Measurements from ENCODE around the gene SH3PXD2A. TPM values are rescaled to one million over a fixed set of nuclear protein-coding genes. Genes with fewer than 3 reads are reported as not detected.

The SH3PXD2A gene
- total and polyA plus RNA-seq, 4 donors, result 18.7 to 69.1 (median 42.5) TPM

DNA sequence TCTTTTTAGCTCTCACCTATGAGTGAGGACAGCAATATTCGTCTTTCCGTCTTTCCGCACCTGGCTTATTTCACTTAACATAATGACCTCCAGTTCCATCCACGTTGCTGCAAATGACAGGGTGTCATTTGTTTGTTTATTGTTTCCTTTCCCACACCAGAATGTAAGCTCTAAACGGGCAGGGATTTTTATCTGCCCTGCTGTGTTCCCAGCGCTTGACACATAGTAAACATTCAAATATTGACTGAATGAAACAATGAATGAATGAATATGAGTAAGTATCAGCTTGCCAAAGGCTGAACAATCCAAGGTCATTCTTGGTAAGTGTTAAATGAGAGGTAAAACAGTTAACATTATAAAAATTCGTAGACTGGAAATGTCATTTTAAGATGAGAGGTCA lies 12.8 kb downstream of the SH3PXD2A start:
- no peaks in the 10 kb centered on the region for H3K9me3 ChIP-seq (ENCODE audit: control insufficient read depth, low read length)
- no peak overlapping the region for H3K4me3 ChIP-seq (ENCODE audit: low read length in 2 of 2)
- no peaks in the 10 kb centered on the region for H3K36me3 ChIP-seq (ENCODE audit: control insufficient read depth in 1 of 2, insufficient read depth in 2 of 2, low read length in 1 of 2)
- no peak overlapping the region for H3K27ac ChIP-seq (ENCODE audit: low read depth in 1 of 2, low read length in 2 of 2)
- intact Hi-C loops (cut with DNase I), result no loop called here
- ATAC-seq (ENCODE audit: low FRiP score) (no peak), DNase-seq (no peak)
- peaks cover 2 to 11% of the 10 kb centered on the region in 2 donors for H3K4me1 ChIP-seq (ENCODE audit: control insufficient read depth in 1 of 2, insufficient read depth in 2 of 2, low read length in 2 of 2)
- no peaks in the 10 kb centered on the region for H3K27me3 ChIP-seq (ENCODE audit: control insufficient read depth in 1 of 2, insufficient read depth in 2 of 2, low read length in 1 of 2)
- WGBS, 2 donors, result 57 to 71% methylated on average over 6 to 7 of the region's 7 CpGs

DNA sequence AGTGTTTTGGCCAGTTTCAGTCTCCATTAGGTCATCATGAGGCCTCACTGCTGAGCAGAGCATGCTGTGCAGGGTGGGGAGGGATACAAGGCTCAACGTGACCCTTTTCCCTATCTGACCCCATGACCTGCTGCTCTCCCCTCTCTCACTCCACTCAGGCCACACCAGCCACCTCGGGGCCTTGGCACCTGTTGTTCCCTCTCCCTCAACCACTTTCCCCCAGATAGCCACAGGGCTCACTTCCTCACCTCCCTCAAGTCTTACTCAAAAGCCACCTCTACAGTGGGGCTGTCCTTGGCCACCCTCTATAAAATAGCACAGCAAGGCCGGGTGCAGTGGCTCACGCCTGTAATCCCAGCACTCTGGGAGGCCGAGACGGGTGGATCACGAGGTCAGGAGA lies 13.9 kb downstream of the SH3PXD2A start:
- Histone ChIP-seq H3K27ac (ENCODE audit: low read depth in 1 of 2, low read length in 2 of 2) (no peak overlapping the region), H3K36me3 (ENCODE audit: control insufficient read depth in 1 of 2, insufficient read depth in 2 of 2, low read length in 1 of 2) (no peaks in the 10 kb centered on the region), H3K27me3 (ENCODE audit: control insufficient read depth in 1 of 2, insufficient read depth in 2 of 2, low read length in 1 of 2) (no peaks in the 10 kb centered on the region), H3K4me3 (ENCODE audit: low read length in 2 of 2) (no peak overlapping the region), H3K4me1 (ENCODE audit: control insufficient read depth in 1 of 2, insufficient read depth in 2 of 2, low read length in 2 of 2) (peaks cover 2 to 11% of the 10 kb centered on the region in 2 donors), H3K9me3 (ENCODE audit: control insufficient read depth, low read length) (no peaks in the 10 kb centered on the region)
- intact Hi-C loops (cut with DNase I), result loop anchor here in 1 of 2 donors (1.0 kb wide), 1 partner anchor 64 kb away; no protein-coding TSS in a partner anchor
- 88 to 89% methylated on average over 7 of the region's 7 CpGs for WGBS, 2 donors
- ATAC-seq (ENCODE audit: low FRiP score) (no peak), DNase-seq (no peak)

DNA sequence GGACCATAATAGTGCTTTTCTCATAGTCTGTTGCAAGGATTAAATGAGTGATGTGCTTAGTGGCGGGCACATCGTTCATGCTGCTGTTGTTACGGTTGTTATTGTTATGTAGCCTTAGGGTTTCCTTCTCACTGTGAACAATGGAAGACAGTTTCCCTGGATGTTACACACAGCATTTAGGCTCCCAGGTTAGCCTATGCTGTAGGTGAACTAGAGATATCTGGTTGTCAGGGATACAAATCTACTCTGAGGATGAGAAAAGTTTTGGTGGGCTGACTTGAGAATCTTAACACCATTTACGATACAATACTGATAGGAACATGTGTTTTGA lies 14.7 kb downstream of the SH3PXD2A start:
- no peaks in the 10 kb centered on the region for H3K9me3 ChIP-seq (ENCODE audit: control insufficient read depth, low read length)
- 85 to 91% methylated on average over 4 of the region's 4 CpGs for WGBS, 2 donors
- H3K27ac ChIP-seq (ENCODE audit: low read depth in 1 of 2, low read length in 2 of 2), result no peak overlapping the region
- DNase-seq, result no peak
- ATAC-seq (ENCODE audit: low FRiP score), result no peak
- H3K36me3 ChIP-seq (ENCODE audit: control insufficient read depth in 1 of 2, insufficient read depth in 2 of 2, low read length in 1 of 2), result no peaks in the 10 kb centered on the region
- peaks cover 2 to 11% of the 10 kb centered on the region in 2 donors for H3K4me1 ChIP-seq (ENCODE audit: control insufficient read depth in 1 of 2, insufficient read depth in 2 of 2, low read length in 2 of 2)
- intact Hi-C loops (cut with DNase I), result loop anchor here in 1 of 2 donors (1.0 kb wide), 1 partner anchor 63 kb away; no protein-coding TSS in a partner anchor
- H3K27me3 ChIP-seq (ENCODE audit: control insufficient read depth in 1 of 2, insufficient read depth in 2 of 2, low read length in 1 of 2), result no peaks in the 10 kb centered on the region
- H3K4me3 ChIP-seq (ENCODE audit: low read length in 2 of 2), result no peak overlapping the region

DNA sequence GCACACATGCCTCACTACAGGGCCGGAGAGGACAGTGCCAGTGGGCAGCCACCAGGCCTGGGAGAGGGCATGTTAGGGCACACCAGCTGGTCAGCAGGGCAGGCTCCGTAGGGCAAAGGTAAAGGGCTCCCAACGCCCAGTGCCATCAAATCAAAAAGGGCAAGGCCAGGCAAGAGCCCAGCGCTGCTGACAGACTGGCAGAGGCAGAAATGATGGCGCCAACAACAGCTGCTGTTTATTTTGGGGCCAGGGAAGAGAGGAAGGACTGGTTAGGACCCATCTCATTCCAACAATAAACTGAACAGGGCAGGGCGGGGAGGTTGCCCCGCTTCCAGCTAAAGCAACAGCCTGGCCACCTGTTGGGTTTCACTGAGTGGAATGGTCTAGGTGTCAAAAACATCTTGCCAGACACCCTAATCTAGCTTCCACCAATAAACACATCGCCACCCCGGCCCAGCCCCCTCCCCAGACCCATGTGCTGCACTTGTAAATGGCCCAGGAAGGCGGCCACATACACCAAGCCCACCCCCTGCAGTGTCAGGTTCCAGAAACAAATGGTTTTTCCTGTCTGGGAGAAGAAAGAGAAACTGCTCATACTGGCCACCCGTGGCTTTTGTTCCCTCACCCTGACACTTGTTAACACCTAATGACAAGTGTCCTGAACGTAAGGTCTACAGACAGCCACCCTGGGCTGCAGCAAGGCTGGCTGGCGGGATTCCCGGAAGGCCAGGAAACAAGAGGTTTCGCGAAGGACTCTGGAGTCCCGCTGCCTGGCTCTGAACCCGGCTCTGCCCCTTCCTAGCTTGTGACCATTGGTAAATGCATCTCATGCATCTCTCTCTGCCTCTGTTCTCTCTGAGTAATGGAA lies 15.3 kb downstream of the SH3PXD2A start:
- ATAC-seq (ENCODE audit: low FRiP score) (no peak), DNase-seq (no peak)
- H3K27me3 ChIP-seq (ENCODE audit: control insufficient read depth in 1 of 2, insufficient read depth in 2 of 2, low read length in 1 of 2), result no peaks in the 10 kb centered on the region
- H3K4me3 ChIP-seq (ENCODE audit: low read length in 2 of 2), result no peak overlapping the region
- H3K36me3 ChIP-seq (ENCODE audit: control insufficient read depth in 1 of 2, insufficient read depth in 2 of 2, low read length in 1 of 2), result no peaks in the 10 kb centered on the region
- no peak overlapping the region for H3K27ac ChIP-seq (ENCODE audit: low read depth in 1 of 2, low read length in 2 of 2)
- WGBS, 2 donors, result 38 to 47% methylated on average over 18 of the region's 18 CpGs
- no peaks in the 10 kb centered on the region for H3K9me3 ChIP-seq (ENCODE audit: control insufficient read depth, low read length)
- intact Hi-C loops (cut with DNase I), result no loop called here
- H3K4me1 ChIP-seq (ENCODE audit: control insufficient read depth in 1 of 2, insufficient read depth in 2 of 2, low read length in 2 of 2), result peaks cover 2 to 11% of the 10 kb centered on the region in 2 donors

DNA sequence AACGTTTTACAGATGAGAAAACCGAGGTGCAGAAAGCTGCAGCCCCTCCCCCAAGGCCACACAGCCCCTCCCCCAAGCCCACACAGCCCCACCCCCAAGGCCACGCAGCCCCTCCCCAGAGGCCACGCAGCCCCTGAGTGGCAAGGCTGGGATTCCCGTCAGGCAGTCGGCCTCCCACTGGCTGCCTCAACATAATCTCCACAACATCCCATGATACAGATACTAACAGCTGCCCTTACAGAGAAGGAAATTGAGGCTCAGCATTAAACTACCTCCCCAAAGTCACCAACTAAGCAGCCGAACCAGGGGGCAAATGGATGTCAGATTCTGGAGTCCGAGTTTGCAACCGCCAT lies 15.9 kb downstream of the SH3PXD2A start:
- no peak for ATAC-seq (ENCODE audit: low FRiP score)
- no peaks in the 10 kb centered on the region for H3K36me3 ChIP-seq (ENCODE audit: control insufficient read depth in 1 of 2, insufficient read depth in 2 of 2, low read length in 1 of 2)
- peaks cover 2 to 11% of the 10 kb centered on the region in 2 donors for H3K4me1 ChIP-seq (ENCODE audit: control insufficient read depth in 1 of 2, insufficient read depth in 2 of 2, low read length in 2 of 2)
- no peak overlapping the region for H3K4me3 ChIP-seq (ENCODE audit: low read length in 2 of 2)
- no peak overlapping the region for H3K27ac ChIP-seq (ENCODE audit: low read depth in 1 of 2, low read length in 2 of 2)
- 64% methylated on average over 9 of the region's 9 CpGs for WGBS, 2 donors
- H3K9me3 ChIP-seq (ENCODE audit: control insufficient read depth, low read length), result no peaks in the 10 kb centered on the region
- no peak for DNase-seq
- no peaks in the 10 kb centered on the region for H3K27me3 ChIP-seq (ENCODE audit: control insufficient read depth in 1 of 2, insufficient read depth in 2 of 2, low read length in 1 of 2)
- intact Hi-C loops (cut with DNase I), result no loop called here

DNA sequence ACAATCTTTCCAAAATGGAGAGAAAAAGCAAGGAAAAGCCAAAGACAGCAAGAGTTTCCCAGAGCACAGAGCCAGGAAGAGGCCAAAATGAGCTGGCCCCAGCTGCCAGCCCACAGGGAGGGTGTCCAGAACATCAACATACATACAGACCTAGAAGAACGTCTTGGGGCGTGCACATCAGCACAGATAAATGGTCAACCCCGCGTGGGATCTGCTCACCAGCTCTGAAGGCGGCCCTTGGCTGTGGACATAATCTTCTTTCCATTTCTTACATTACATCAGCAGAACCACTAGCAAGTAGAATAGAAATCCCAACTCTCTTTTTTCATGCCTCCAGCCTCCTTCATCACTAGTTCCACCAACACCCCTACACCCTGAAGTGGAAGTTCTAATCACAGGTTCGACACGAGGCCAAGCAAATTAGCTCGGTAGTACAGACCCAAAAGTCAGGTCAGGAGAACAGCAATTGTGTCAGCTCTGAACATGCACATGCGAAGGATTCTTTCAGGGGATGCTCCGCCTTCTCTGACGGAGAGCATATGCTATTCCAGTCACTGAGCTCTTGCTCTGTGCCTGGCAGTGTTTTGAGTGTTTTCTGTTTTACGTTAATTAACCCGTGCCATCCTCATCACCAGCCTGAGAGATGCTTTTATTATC lies 16.4 kb downstream of the SH3PXD2A start:
- peaks cover 2 to 11% of the 10 kb centered on the region in 2 donors for H3K4me1 ChIP-seq (ENCODE audit: control insufficient read depth in 1 of 2, insufficient read depth in 2 of 2, low read length in 2 of 2)
- H3K4me3 ChIP-seq (ENCODE audit: low read length in 2 of 2), result no peak overlapping the region
- no peaks in the 10 kb centered on the region for H3K36me3 ChIP-seq (ENCODE audit: control insufficient read depth in 1 of 2, insufficient read depth in 2 of 2, low read length in 1 of 2)
- no peak overlapping the region for H3K27ac ChIP-seq (ENCODE audit: low read depth in 1 of 2, low read length in 2 of 2)
- WGBS, 2 donors, result 15 to 21% methylated on average over 13 of the region's 13 CpGs
- H3K27me3 ChIP-seq (ENCODE audit: control insufficient read depth in 1 of 2, insufficient read depth in 2 of 2, low read length in 1 of 2), result no peaks in the 10 kb centered on the region
- DNase-seq (no peak), ATAC-seq (ENCODE audit: low FRiP score) (no peak)
- intact Hi-C loops (cut with DNase I), result no loop called here
- H3K9me3 ChIP-seq (ENCODE audit: control insufficient read depth, low read length), result no peaks in the 10 kb centered on the region

DNA sequence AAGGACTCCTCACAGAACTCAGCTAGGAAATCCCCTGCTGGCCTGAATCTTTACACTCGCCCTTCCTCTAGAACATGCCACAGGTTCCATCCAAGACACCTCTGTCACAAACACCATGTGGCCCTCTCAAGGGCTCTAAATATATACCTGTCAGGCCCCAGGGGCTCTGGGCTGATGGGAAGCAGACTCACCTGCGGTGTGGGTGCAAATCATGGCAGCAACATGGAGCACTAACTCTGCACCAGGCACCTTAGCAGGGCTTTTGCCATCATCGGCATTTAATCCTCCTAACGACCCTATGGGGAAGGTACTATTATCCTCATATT lies 17.3 kb downstream of the SH3PXD2A start:
- H3K9me3 ChIP-seq (ENCODE audit: control insufficient read depth, low read length), result no peaks in the 10 kb centered on the region
- H3K4me1 ChIP-seq (ENCODE audit: control insufficient read depth in 1 of 2, insufficient read depth in 2 of 2, low read length in 2 of 2), result peaks cover 0 to 7% of the 10 kb centered on the region in 2 donors
- no peaks in the 10 kb centered on the region for H3K27me3 ChIP-seq (ENCODE audit: control insufficient read depth in 1 of 2, insufficient read depth in 2 of 2, low read length in 1 of 2)
- no peak overlapping the region for H3K27ac ChIP-seq (ENCODE audit: low read depth in 1 of 2, low read length in 2 of 2)
- intact Hi-C loops (cut with DNase I), result no loop called here
- no peak overlapping the region for H3K4me3 ChIP-seq (ENCODE audit: low read length in 2 of 2)
- DNase-seq, result no peak
- WGBS, 2 donors, result 91 to 92% methylated on average over 4 of the region's 4 CpGs
- ATAC-seq (ENCODE audit: low FRiP score), result no peak
- H3K36me3 ChIP-seq (ENCODE audit: control insufficient read depth in 1 of 2, insufficient read depth in 2 of 2, low read length in 1 of 2), result no peaks in the 10 kb centered on the region

DNA sequence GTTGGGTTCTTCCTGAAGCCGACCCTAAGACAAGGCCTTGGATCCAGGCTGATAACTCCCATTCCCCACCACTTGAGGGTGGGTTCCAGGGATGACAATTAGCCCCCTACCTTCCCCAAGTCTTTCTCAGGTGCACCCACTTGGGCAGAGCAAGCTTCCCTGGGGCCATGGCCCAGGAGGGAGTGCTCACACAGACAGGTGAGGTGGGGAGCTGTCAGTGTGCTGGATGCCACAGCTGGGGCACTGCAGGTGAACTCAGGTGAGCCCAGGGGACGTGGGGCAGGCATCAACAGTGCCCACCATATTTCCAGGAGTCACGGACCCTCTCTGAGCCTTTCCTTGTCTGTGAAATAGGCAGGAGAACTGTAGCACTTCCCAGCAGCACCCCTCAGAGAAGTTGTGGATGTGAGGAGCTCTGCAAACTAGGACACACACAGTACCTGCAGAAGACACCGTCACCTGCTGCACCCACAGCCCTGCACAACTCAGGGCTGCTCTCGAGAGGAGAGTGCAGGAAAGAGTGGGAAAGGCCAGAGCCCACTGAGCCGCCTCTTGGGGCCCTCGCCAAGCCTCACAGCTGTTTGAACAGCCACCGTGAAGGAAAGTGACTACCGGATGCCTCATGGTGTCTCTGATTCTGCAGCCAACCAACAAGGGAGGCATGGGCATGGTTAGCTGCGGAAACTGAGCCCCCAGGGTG lies 17.9 kb downstream of the SH3PXD2A start:
- H3K36me3 ChIP-seq (ENCODE audit: control insufficient read depth in 1 of 2, insufficient read depth in 2 of 2, low read length in 1 of 2), result no peaks in the 10 kb centered on the region
- no peak overlapping the region for H3K27ac ChIP-seq (ENCODE audit: low read depth in 1 of 2, low read length in 2 of 2)
- ATAC-seq (ENCODE audit: low FRiP score) (no peak), DNase-seq (no peak)
- no peaks in the 10 kb centered on the region for H3K9me3 ChIP-seq (ENCODE audit: control insufficient read depth, low read length)
- intact Hi-C loops (cut with DNase I), result no loop called here
- no peaks in the 10 kb centered on the region for H3K27me3 ChIP-seq (ENCODE audit: control insufficient read depth in 1 of 2, insufficient read depth in 2 of 2, low read length in 1 of 2)
- no peak overlapping the region for H3K4me3 ChIP-seq (ENCODE audit: low read length in 2 of 2)
- H3K4me1 ChIP-seq (ENCODE audit: control insufficient read depth in 1 of 2, insufficient read depth in 2 of 2, low read length in 2 of 2), result peaks cover 0 to 7% of the 10 kb centered on the region in 2 donors
- 87 to 88% methylated on average over 10 of the region's 10 CpGs for WGBS, 2 donors

All from aorta (tissue), 5 donors.